ENCODE measurements around the gene ARHGAP12.
"Not testable (repeated sequence)": the region's sequence is repeated elsewhere in the genome, so short reads cannot be mapped to it uniquely, and the experiment has no call there.

ARHGAP12 gene

GRCh38 chr10:31928549-31929260, at the start of gene ARHGAP12:
ARHGAP12 (minus strand) TSS chr10:31928831; CDS start chr10:31908855, 19,976 bp downstream.
- DNase-seq (ENCODE audit: low read depth in 2 of 2): peak; percentile 76 to 88

- no peak for DNase-seq (ENCODE audit: low read depth in 2 of 2)
Observed at GRCh38 chr10:31978156-31978483, 49.5 kb upstream of the ARHGAP12 start.

- no peak for DNase-seq (ENCODE audit: low read depth in 2 of 2)
Observed at GRCh38 chr10:31977440-31978155, 49.0 kb upstream of the ARHGAP12 start.

- DNase-seq (ENCODE audit: low read depth in 2 of 2): no peak
Observed at GRCh38 chr10:31975157-31975765, 46.6 kb upstream of the ARHGAP12 start.

- DNase-seq (ENCODE audit: low read depth in 2 of 2): no peak
Observed at GRCh38 chr10:31974434-31975124, 45.9 kb upstream of the ARHGAP12 start.

- no peak for DNase-seq (ENCODE audit: low read depth in 2 of 2)
Observed at GRCh38 chr10:31972519-31973041, 43.9 kb upstream of the ARHGAP12 start.

- DNase-seq (ENCODE audit: low read depth in 2 of 2): not testable (repeated sequence)
Observed at GRCh38 chr10:31969847-31970246, 41.2 kb upstream of the ARHGAP12 start.

- no peak for DNase-seq (ENCODE audit: low read depth in 2 of 2)
Observed at GRCh38 chr10:31963589-31963980, 35.0 kb upstream of the ARHGAP12 start.

GRCh38 chr10:31962826-31963588, 34.4 kb upstream of the ARHGAP12 start:
- DNase-seq (ENCODE audit: low read depth in 2 of 2): no peak

- DNase-seq (ENCODE audit: low read depth in 2 of 2): no peak
Observed at GRCh38 chr10:31961277-31962074, 32.8 kb upstream of the ARHGAP12 start.

GRCh38 chr10:31959461-31960173, 31.0 kb upstream of the ARHGAP12 start:
- no peak for DNase-seq (ENCODE audit: low read depth in 2 of 2)

- DNase-seq (ENCODE audit: low read depth in 2 of 2): no peak
Observed at GRCh38 chr10:31958856-31959255, 30.2 kb upstream of the ARHGAP12 start.

GRCh38 chr10:31956200-31956946, 27.7 kb upstream of the ARHGAP12 start:
- no peak for DNase-seq (ENCODE audit: low read depth in 2 of 2)

GRCh38 chr10:31954410-31955191, 26.0 kb upstream of the ARHGAP12 start:
- no peak for DNase-seq (ENCODE audit: low read depth in 2 of 2)

GRCh38 chr10:31953480-31953879, 24.8 kb upstream of the ARHGAP12 start:
- no peak for DNase-seq (ENCODE audit: low read depth in 2 of 2)

- no peak for DNase-seq (ENCODE audit: low read depth in 2 of 2)
Observed at GRCh38 chr10:31953080-31953479, 24.4 kb upstream of the ARHGAP12 start.

- DNase-seq (ENCODE audit: low read depth in 2 of 2): no peak
Observed at GRCh38 chr10:31952066-31952465, 23.4 kb upstream of the ARHGAP12 start.

- no peak for DNase-seq (ENCODE audit: low read depth in 2 of 2)
Observed at GRCh38 chr10:31949266-31949665, 20.6 kb upstream of the ARHGAP12 start.
